ENCODE measurements around the gene CADM2.

Gene CADM2

DNA sequence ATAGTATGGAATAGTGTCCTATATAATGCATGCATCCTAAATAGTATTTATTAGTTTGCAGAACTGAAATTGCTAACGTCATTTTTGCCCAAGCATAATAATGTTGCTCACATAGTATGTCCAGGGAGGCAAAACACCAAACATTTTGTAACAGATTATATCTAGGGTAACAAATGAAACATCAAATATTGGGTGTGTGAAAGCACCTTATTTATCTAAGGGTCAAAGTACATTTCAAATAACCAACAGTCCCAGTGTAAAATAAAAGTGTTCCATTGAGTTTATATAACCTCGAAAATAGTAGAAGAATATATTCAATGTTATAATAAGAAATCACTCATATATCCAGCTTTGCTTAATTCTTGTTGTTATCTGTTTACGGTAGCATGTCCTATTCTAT, 363.1 kb downstream of the CADM2 start:
- no peak for DNase-seq (ENCODE audit: low read depth)

GRCh38 chr3:85330071-85330470, 371.3 kb downstream of the CADM2 start:
- DNase-seq (ENCODE audit: low read depth), result no peak

DNA sequence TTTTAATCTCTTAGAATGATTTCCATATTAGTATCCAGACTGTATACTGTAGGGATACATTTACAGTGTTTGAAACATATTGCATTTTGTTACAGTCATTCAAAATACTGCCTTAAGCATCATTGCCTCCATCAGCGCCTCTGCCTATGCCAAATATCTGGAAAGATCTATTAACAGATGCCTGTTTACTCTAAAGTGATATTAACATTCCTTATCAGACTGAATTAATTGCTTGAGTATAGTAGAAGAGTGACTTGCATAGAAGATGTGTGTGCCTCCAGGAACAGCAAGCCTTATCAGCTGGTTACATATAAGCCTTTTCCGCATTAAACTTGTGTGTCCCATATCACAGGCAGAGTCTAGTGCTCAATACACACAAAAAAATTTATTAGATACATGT, 379.1 kb downstream of the CADM2 start:
- DNase-seq (ENCODE audit: low read depth), result no peak

- DNase-seq (ENCODE audit: low read depth), result no peak
Observed at GRCh38 chr3:85342915-85343314, 384.1 kb downstream of the CADM2 start.

- DNase-seq (ENCODE audit: low read depth), result no peak
Observed at GRCh38 chr3:85355572-85355971, 396.8 kb downstream of the CADM2 start.

- DNase-seq (ENCODE audit: low read depth), result no peak
Observed at GRCh38 chr3:85360742-85361387, 402.1 kb downstream of the CADM2 start.

DNA sequence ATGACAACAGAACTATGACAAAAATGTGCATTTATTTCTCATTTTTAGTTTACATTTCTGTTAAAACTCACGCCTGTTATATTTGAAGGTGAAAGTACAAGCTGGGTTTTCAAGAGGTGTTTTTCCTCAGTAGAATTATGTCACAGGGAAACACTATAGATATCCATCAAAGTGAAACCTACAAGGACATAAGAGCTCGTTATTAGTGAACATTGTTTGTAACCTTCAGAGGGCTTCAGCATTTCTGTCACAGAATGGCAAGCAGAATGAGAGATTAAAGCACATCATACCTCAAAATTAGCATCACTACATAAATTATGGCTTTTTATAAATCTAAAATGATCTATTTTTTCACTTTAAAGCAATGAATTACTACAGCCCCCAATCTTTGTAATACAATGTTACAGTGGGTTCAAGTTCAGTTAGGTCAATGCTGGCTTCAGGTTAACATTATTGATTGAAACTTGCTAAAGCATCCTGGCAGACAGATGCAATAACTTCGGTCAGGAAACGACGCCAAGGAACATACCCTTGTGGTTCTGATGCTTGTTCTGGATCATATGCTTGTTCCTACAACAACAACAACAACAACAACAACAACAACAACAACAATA, 405.6 kb downstream of the CADM2 start:
- no peak for DNase-seq (ENCODE audit: low read depth)

GRCh38 chr3:85370341-85370740, 411.6 kb downstream of the CADM2 start:
- DNase-seq (ENCODE audit: low read depth), result no peak

DNA sequence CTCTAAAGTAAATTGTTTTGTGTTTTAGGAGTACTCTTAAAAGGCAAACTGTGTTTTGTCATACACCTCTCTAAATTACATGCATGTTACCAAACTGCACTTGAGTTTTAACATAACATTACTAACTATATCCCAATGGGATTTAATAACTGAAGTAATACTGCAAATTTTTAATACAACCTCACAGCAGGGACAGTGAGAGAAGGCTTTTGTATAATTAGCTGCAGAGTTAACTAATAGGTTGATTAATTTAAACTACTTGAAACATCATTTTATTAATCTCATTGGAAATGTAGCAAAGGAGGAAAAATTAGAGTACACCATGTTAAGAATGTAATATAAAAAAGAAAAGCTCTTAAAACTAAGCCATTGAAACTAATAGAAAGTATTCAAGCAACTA, 417.3 kb downstream of the CADM2 start:
- no peak for DNase-seq (ENCODE audit: low read depth)

DNA sequence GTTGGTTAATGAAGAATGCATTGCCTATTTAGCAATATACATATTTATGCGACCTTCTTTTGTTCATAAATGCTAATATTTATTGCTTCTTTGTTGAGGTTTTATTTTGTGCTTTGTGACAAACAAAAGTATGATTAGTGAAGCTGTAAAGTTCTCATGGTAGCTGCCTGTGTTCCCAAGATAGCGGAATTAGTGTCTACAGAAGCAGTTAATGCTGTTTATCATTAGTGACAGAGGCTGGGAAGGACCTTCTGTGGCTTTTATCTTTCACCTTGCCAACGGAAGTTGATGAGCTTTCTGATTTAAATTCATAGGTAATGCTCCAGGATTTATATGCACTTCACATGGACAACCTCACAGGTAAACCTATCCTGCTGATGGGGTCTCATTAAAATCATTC, 418.3 kb downstream of the CADM2 start:
- no peak for DNase-seq (ENCODE audit: low read depth)

GRCh38 chr3:85384372-85384771, 425.6 kb downstream of the CADM2 start:
- no peak for DNase-seq (ENCODE audit: low read depth)

DNA sequence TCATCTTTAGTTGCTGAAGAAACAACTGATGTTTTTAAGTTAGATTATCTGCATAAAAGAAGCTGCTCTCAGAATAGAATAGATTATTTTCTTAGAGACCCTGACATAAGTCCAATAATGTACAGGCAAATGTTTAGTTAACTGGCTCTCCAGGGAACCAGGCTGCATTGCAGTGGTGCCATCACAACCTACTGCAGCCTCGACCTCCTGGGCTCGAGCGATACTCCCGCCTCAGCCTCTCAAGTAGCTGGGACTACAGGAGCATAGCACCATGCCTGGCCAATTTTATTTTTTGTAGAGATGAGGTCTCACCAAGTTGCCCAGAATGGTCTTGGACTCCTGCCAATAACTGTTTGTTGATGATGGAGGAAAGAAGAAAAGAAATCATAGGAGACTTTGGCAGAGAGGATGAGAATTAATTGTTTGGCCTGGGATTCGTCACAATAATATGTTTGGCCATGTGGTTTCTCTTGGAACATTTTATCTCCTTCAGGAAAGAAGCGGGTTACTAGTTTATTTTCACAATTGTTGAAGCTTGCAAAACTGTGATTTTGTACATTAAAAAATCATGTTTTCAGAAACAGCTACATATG, 429.2 kb downstream of the CADM2 start:
- DNase-seq (ENCODE audit: low read depth), result no peak

DNA sequence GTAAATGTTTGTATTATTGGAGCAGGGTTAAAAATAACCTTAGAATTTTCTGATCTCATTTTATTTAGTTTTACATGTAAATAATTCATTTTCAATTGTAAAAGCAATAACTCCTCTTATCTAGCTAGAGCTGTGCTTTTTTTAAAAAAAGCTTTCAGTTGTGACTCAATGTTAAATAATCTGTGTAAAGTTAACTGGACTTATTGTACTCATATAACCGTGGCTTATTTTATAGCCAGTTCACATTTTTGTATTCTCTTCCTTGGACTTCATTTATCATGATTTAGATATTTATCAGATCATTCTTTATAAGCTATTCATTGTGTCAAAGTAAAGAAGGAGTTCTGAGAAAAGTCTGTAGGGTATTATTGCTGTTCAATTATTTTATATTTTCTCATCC, 435.6 kb downstream of the CADM2 start:
- DNase-seq (ENCODE audit: low read depth), result no peak

DNA sequence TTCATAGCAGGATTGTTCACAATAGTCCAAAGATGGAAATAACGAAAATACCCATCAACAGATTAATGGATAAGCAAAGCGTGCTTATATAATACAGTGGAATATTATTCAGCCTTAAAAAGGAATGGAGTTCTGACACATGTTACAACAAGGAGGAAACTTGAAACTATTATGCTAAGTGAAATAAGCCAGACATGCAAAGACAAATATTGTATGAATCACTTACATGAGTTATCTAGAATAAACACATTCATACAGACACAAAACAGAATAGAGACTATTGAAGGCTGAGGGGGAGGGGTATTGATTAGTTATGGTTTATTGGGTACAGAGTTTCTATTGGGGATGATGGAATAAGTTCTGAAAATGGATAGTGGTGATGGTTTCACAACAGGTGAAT, 438.6 kb downstream of the CADM2 start:
- no peak for DNase-seq (ENCODE audit: low read depth)

DNA sequence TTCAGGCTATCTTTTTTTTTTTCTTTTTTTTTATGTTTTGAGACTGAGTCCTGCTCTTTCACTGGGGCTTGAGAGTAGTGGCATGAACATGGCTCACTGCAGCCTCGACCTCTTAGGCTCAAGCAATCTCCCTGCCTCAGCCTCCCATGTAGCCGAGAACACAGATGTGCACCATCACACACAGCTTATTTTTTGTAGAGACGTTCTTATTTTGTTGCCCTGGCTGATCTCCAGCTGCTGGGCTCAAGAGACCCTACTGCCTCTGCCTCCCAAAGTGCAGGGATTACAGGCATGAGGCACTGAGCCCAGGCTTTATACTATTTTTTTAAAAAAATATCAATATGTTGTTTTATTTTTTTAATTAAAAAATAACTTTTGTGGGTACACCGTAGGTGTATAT, 467.3 kb downstream of the CADM2 start:
- no peak for DNase-seq (ENCODE audit: low read depth)

DNA sequence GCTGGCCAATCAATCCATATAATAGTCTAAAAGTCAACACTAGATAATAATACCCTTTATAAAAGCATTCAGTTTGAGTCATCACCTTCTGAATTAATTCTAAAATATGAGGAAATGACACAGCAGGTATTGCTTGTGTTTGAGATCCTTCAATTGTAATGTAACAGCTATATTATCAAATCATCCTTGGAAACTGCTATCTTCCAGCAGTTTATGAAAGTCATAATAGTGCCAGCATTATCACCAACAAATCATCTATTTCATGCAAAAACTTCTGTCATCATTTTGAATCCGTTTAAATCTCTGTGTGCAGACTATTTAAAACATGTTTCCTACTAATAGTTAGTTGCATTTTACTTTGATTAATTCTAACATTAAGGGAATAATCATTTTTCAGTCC, 468.7 kb downstream of the CADM2 start:
- no peak for DNase-seq (ENCODE audit: low read depth)

DNA sequence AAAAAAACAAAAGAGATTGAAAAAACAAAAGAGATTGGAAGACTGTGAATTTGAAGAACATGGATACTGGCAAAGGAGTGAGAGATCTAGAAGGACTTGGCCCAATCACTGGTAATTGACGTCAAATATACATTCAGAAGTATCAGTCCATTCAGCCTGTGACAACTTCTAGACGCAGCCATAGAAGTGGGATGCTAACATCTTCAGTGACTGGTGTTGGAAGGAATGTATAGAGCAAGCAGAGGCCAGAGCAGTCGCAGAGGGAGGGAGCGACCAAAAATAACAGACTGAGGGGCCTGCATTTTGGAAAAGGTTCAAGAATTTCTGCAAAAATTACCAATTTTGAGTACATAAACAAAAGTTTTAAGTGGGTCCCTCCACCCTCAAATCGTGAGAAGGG, 473.3 kb downstream of the CADM2 start:
- DNase-seq (ENCODE audit: low read depth), result no peak

GRCh38 chr3:85433319-85433718, 474.5 kb downstream of the CADM2 start:
- DNase-seq (ENCODE audit: low read depth), result no peak

- no peak for DNase-seq (ENCODE audit: low read depth)
Observed at GRCh38 chr3:85455561-85456200, 496.9 kb downstream of the CADM2 start.

- no peak for DNase-seq (ENCODE audit: low read depth)
Observed at GRCh38 chr3:85474241-85474640, 515.5 kb downstream of the CADM2 start.

GRCh38 chr3:85475346-85475745, 516.6 kb downstream of the CADM2 start:
- no peak for DNase-seq (ENCODE audit: low read depth)

- no peak for DNase-seq (ENCODE audit: low read depth)
Observed at GRCh38 chr3:85476891-85477495, 518.2 kb downstream of the CADM2 start.
